DMS153 treated with DMSO at 0.1 percent for 48 hours (cell line): ENCODE data around the gene DPT.

Source experiments
- DNase-seq: peaks from one replicate; lab custom pipeline; 2025; ENCODE audit not compliant: unreplicated experiment; lab: John Stamatoyannopoulos, UW

DPT gene

GRCh38 chr1:168736520-168736919, 7.5 kb upstream of the DPT start:
- DNase-seq = no peak

- DNase-seq = no peak
Observed at GRCh38 chr1:168735974-168736373, 7.0 kb upstream of the DPT start.

GRCh38 chr1:168734946-168735345, 5.9 kb upstream of the DPT start:
- no peak for DNase-seq

- no peak for DNase-seq
Observed at GRCh38 chr1:168734271-168734670, 5.3 kb upstream of the DPT start.

GRCh38 chr1:168733241-168733640, 4.2 kb upstream of the DPT start:
- DNase-seq = no peak

GRCh38 chr1:168732736-168733135, 3.7 kb upstream of the DPT start:
- no peak for DNase-seq

GRCh38 chr1:168731244-168731953, 2.4 kb upstream of the DPT start:
- no peak for DNase-seq

GRCh38 chr1:168729405-168729802, 398 bp upstream of the DPT start:
- no peak for DNase-seq

GRCh38 chr1:168726719-168727118, 2.3 kb downstream of the DPT start:
- no peak for DNase-seq

GRCh38 chr1:168726281-168726680, 2.7 kb downstream of the DPT start:
- no peak for DNase-seq

- DNase-seq = no peak
Observed at GRCh38 chr1:168725831-168726230, 3.2 kb downstream of the DPT start.

- no peak for DNase-seq
Observed at GRCh38 chr1:168725060-168725459, 3.9 kb downstream of the DPT start.

GRCh38 chr1:168723000-168723399, 6.0 kb downstream of the DPT start:
- DNase-seq = no peak

GRCh38 chr1:168720839-168721238, 8.2 kb downstream of the DPT start:
- no peak for DNase-seq

GRCh38 chr1:168719306-168720111, 9.5 kb downstream of the DPT start:
- no peak for DNase-seq

GRCh38 chr1:168717906-168718891, 10.8 kb downstream of the DPT start:
- DNase-seq = no peak

GRCh38 chr1:168714012-168714411, 15.0 kb downstream of the DPT start:
- DNase-seq = no peak

GRCh38 chr1:168709405-168710363, 19.3 kb downstream of the DPT start:
- no peak for DNase-seq

GRCh38 chr1:168708698-168709404, 20.2 kb downstream of the DPT start:
- no peak for DNase-seq
